OCI-LY3 (cell line): ENCODE results near the gene CPNE4.
A peak's percentile ranks its signal among the peaks of the same experiment; 100 is the strongest.

Experiments
- H2AFZ ChIP-seq: fragments of 200-600, 300-600 bp; shearing (Covaris generic); 2 replicates; pipeline ENCODE4 v1.6.0; 2014; ENCODE audit warnings: antibody characterized with exemption, low read depth, low read length
- H3K27ac ChIP-seq: fragments of 200-600, 300-600 bp; sonication (generic); 2 replicates; pipeline ENCODE4 v1.5.1; 2014; ENCODE audit warnings: mild to moderate bottlenecking, low read length, moderate library complexity, mixed read lengths
- H3K27me3 ChIP-seq: fragments of 200-600, 300-600 bp; sonication (generic); 2 replicates; pipeline ENCODE4 v1.6.1; 2014; ENCODE audit warnings: low read depth, low read length, mixed read lengths
- H3K36me3 ChIP-seq: fragments of 200-600, 300-600 bp; sonication (generic); replicated peaks from 2 replicates; pipeline ENCODE3; 2014; ENCODE audit warnings: low read depth, low read length, mixed read lengths
- H3K4me1 ChIP-seq: fragments of 300-600, 200-600 bp; sonication (generic); 2 replicates; pipeline ENCODE4 v1.6.1; 2014; ENCODE audit warnings: low read length, mixed read lengths
- H3K4me2 ChIP-seq: fragments of 200-600, 300-600 bp; sonication (generic); 2 replicates; pipeline ENCODE4 v1.6.1; 2014; ENCODE audit warnings: low read length, mixed read lengths
- H3K4me3 ChIP-seq: fragments of 300-600, 200-600 bp; sonication (generic); 2 replicates; pipeline ENCODE4 v1.5.1; 2014; ENCODE audit warnings: antibody characterized with exemption, mild to moderate bottlenecking, low read length, moderate library complexity
- H3K79me2 ChIP-seq: fragments of 300-600, 200-600 bp; shearing (Covaris generic); 2 replicates; pipeline ENCODE4 v1.6.1; 2014; ENCODE audit warnings: mild to moderate bottlenecking, low read length, mixed read lengths
- H3K9ac ChIP-seq: fragments of 300-600, 200-600 bp; shearing (Covaris generic); 2 replicates; pipeline ENCODE4 v1.6.0; 2014; ENCODE audit warnings: mild to moderate bottlenecking, low read length, moderate library complexity
- H3K9me3 ChIP-seq: fragments of 200-600, 300-600 bp; shearing (Covaris generic); 2 replicates; pipeline ENCODE4 v1.6.1; 2014; ENCODE audit warnings: low read length, mixed read lengths; ENCODE audit not compliant: insufficient read depth
- H4K20me1 ChIP-seq: fragments of 200-600, 300-600 bp; sonication (generic); 2 replicates; pipeline ENCODE4 v1.6.1; 2016; ENCODE audit warnings: low read length, mixed read lengths; ENCODE audit not compliant: insufficient read depth
- EZH2phosphoT487 ChIP-seq: fragments of 200-600 bp; shearing (Covaris generic); IDR thresholded peaks from 2 replicates; pipeline ENCODE4 v1.6.1; 2018; ENCODE audit warnings: antibody characterized with exemption, mixed run types, low read depth
- TF ChIP-seq, protein P1 (sequence below): fragments of 200-600, 300-600 bp; sonication (generic); IDR thresholded peaks from 2 replicates; pipeline ENCODE4 v1.5.1; 2014; ENCODE audit warnings: antibody characterized with exemption, low read length, low read depth

CPNE4 gene

GRCh38 chr3:131705099-131705498, 329.7 kb downstream of the CPNE4 start:
- TF ChIP-seq, protein P1, sequence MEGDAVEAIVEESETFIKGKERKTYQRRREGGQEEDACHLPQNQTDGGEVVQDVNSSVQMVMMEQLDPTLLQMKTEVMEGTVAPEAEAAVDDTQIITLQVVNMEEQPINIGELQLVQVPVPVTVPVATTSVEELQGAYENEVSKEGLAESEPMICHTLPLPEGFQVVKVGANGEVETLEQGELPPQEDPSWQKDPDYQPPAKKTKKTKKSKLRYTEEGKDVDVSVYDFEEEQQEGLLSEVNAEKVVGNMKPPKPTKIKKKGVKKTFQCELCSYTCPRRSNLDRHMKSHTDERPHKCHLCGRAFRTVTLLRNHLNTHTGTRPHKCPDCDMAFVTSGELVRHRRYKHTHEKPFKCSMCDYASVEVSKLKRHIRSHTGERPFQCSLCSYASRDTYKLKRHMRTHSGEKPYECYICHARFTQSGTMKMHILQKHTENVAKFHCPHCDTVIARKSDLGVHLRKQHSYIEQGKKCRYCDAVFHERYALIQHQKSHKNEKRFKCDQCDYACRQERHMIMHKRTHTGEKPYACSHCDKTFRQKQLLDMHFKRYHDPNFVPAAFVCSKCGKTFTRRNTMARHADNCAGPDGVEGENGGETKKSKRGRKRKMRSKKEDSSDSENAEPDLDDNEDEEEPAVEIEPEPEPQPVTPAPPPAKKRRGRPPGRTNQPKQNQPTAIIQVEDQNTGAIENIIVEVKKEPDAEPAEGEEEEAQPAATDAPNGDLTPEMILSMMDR = no peak
- no peak for TF ChIP-seq EZH2phosphoT487
- Histone ChIP-seq H3K36me3 (no peaks in the 10 kb centered on the region), H2AFZ (no peak overlapping the region), H3K4me3 (peak overlapping the region; percentile 26; the same call in 1 of the 2 replicates), H3K27me3 (no peaks in the 10 kb centered on the region), H3K4me1 (peaks cover 57% of the 10 kb centered on the region), H3K9ac (peak overlapping the region; percentile 53), H3K79me2 (no peaks in the 10 kb centered on the region), H3K9me3 (no peaks in the 10 kb centered on the region), H3K4me2 (peak overlapping the region; percentile 63), H4K20me1 (no peaks in the 10 kb centered on the region), H3K27ac (peak overlapping the region; percentile 77)

DNA sequence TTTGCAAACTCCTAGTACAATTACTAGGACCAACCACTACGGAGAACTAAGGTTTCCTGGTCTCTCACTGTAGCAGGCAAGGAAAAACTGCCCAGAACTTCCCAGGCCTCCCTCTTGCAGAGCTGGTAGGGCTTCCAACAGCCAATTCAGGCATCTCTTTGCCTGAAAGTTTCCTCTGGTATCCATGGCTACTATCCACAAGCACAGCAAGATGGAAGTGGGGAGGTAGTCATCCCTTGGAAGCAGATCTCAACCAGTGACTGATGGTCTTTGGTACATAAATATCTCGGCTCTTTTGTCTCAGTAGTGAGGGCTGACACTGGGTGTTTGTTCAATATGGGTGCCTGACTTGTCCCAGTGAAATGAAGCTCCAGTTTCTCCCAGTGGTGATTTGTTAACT, 330.7 kb downstream of the CPNE4 start:
- peaks cover 56% of the 10 kb centered on the region for H3K4me1 ChIP-seq
- H3K27ac ChIP-seq = peak overlapping the region; percentile 77
- H3K27me3 ChIP-seq = no peaks in the 10 kb centered on the region
- H3K36me3 ChIP-seq = no peaks in the 10 kb centered on the region
- peak overlapping the region; percentile 63; the same call in 1 of the 2 replicates for H3K4me2 ChIP-seq
- peak overlapping the region; percentile 11; the same call in 1 of the 2 replicates for H3K9ac ChIP-seq
- peak overlapping the region; percentile 25; the same call in 1 of the 2 replicates for H2AFZ ChIP-seq
- H3K9me3 ChIP-seq = no peaks in the 10 kb centered on the region
- H4K20me1 ChIP-seq = no peaks in the 10 kb centered on the region
- TF ChIP-seq, protein P1 = no peak
- H3K79me2 ChIP-seq = no peaks in the 10 kb centered on the region
- H3K4me3 ChIP-seq = no peak overlapping the region

DNA sequence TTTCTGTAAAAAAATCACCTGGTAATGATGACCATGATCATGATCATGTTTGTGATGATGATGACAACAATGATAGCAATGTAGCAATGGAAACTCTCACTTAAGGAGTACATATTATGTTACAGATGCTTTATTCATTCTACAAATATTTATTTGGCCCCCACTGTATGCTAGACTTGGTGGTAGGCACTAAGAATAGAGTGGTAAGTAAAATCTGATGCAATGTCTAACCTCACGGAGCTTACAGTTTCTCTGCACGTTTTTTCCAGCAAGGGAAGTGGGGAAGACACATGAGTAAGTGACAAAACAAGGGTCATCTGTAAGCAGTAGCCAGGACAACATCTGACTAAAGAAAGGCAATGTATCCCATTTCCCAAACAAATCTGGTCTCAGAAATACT, 332.7 kb downstream of the CPNE4 start:
- Histone ChIP-seq H3K4me2 (no peak overlapping the region), H2AFZ (no peak overlapping the region), H3K9me3 (no peaks in the 10 kb centered on the region), H3K36me3 (no peaks in the 10 kb centered on the region), H3K9ac (no peak overlapping the region), H3K4me3 (no peak overlapping the region), H3K79me2 (no peaks in the 10 kb centered on the region), H3K27me3 (no peaks in the 10 kb centered on the region), H3K4me1 (peaks cover 46% of the 10 kb centered on the region), H3K27ac (no peak overlapping the region), H4K20me1 (no peaks in the 10 kb centered on the region)
- no peak for TF ChIP-seq EZH2phosphoT487
- TF ChIP-seq, protein P1 = no peak

DNA sequence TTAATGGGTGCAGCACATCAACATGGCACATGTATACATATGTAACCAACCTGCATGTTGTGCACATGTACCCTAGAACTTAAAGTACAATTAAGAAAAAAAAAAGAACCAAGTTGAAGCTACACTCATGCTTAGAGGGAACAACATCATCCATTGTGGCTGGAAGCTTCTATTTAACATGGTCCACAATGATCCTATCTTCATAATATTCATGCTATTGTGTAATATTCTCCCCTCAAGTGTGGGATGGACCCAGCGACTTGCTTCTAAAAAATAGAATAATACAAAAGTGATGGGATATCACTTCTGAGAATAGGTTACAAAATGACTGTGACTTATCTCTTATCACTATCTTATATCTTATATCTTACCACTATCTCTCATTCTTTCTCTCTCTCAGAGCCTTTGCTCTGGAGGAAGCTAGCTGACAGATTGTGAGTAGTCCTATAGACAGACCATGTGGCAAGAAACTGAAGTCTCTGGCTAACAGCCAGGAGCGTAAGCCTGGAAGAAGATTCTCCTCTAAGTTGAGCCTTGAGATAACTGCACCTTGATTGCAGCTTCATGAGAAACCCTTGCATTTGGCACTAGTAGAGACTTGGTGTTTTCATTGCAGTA, 333.6 kb downstream of the CPNE4 start:
- Histone ChIP-seq H2AFZ (no peak overlapping the region), H3K79me2 (no peaks in the 10 kb centered on the region), H4K20me1 (no peaks in the 10 kb centered on the region), H3K27me3 (no peaks in the 10 kb centered on the region), H3K4me1 (peaks cover 37% of the 10 kb centered on the region), H3K36me3 (no peaks in the 10 kb centered on the region), H3K9ac (no peak overlapping the region), H3K4me3 (no peak overlapping the region), H3K9me3 (no peaks in the 10 kb centered on the region), H3K27ac (no peak overlapping the region), H3K4me2 (no peak overlapping the region)
- no peak for TF ChIP-seq EZH2phosphoT487
- TF ChIP-seq, protein P1 = no peak
